Endothelial cell of umbilical vein (primary cell): ENCODE results near the gene DGKD. TPM values are rescaled to one million over a fixed set of nuclear protein-coding genes. Genes with fewer than 3 reads are reported as not detected.

Experiments used
- BruUV-seq: library from RNA; stranded (reverse); fragments of 400-500 nt; replicated peaks from 2 replicates; lab custom pipeline; 2021; lab: Mats Ljungman, UMichigan
- CTCF ChIA-PET: fragments of 300-600, 350-600 bp; sonication (Branson Sonifier 250); formaldehyde crosslinking; loops from one replicate; lab custom pipeline; 2021; ENCODE audit warnings: antibody characterized with exemption, inconsistent platforms; lab: Charles Lee
- POLR2A ChIA-PET: fragments of 300-600, 350-600 bp; sonication (Branson Sonifier 250); formaldehyde crosslinking; loops from one replicate; lab custom pipeline; 2021; ENCODE audit warnings: antibody characterized with exemption, inconsistent platforms; lab: Charles Lee
- DNase-seq: peaks from one replicate; pipeline ENCODE4 v3.0.0-alpha.2; 2011; ENCODE audit warnings: low read depth, low spot score
- FAIRE-seq: peaks from 2 replicates; lab custom pipeline; 2011; peaks lifted over from hg19 to GRCh38; lab: Jason Lieb, UNC
- H2AFZ ChIP-seq: 2 replicates; pipeline ENCODE4 v1.6.0; 2012; ENCODE audit warnings: low read depth, low read length, control low read depth, inconsistent platforms
- H3K27ac ChIP-seq: 2 replicates; pipeline ENCODE4 v1.5.1; 2011; ENCODE audit warnings: low read depth, mild to moderate bottlenecking, control low read depth, low read length, moderate library complexity; ENCODE audit not compliant: insufficient read depth
- H3K27me3 ChIP-seq, 2 experiments: 2 replicates each; pipeline versions ENCODE4 v1.6.0 to v1.6.1; 2011; ENCODE audit warnings: low read length in 2 of 2, mixed read lengths in 1 of 2; ENCODE audit not compliant: control insufficient read depth in 2 of 2, insufficient read depth in 2 of 2
- H3K36me3 ChIP-seq, 2 experiments: 2 replicates in 1 of 2; 3 replicates in 1 of 2; pipeline ENCODE4 v1.5.1; 2011; ENCODE audit warnings: low read length in 2 of 2, mild to moderate bottlenecking in 1 of 2, moderate library complexity in 1 of 2; ENCODE audit not compliant: control insufficient read depth in 2 of 2, insufficient read depth in 2 of 2; ENCODE audit errors: extremely low read depth in 1 of 2
- H3K4me1 ChIP-seq: 3 replicates; pipeline ENCODE4 v1.5.1; 2011; ENCODE audit warnings: mild to moderate bottlenecking, low read length; ENCODE audit not compliant: control insufficient read depth, insufficient read depth; ENCODE audit errors: extremely low read depth
- H3K4me2 ChIP-seq: 2 replicates; pipeline ENCODE4 v1.6.1; 2011; ENCODE audit warnings: low read length, control low read depth, mixed read lengths; ENCODE audit not compliant: insufficient read depth
- H3K4me3 ChIP-seq, 3 experiments: fragments of 200-600 bp in 1 of 3; sonication (generic), shearing (Covaris generic) in 1 of 3; replicated peaks in 1 of 3; 2 replicates each; pipeline ENCODE4 v1.5.1; 2011 to 2016; ENCODE audit warnings: control low read depth in 3 of 3, low read length in 3 of 3, mild to moderate bottlenecking in 2 of 3, inconsistent platforms in 1 of 3, low read depth in 1 of 3, moderate library complexity in 1 of 3; ENCODE audit not compliant: insufficient read depth in 1 of 3
- H3K79me2 ChIP-seq: 2 replicates; pipeline ENCODE4 v1.6.0; 2012; ENCODE audit warnings: low read length, inconsistent platforms; ENCODE audit not compliant: control insufficient read depth, insufficient read depth
- H3K9ac ChIP-seq: replicated peaks from 2 replicates; pipeline ENCODE3; 2011; ENCODE audit warnings: low read length, control low read depth; ENCODE audit not compliant: insufficient read depth; ENCODE audit errors: extremely low read depth
- H3K9me1 ChIP-seq: replicated peaks from 3 replicates; pipeline ENCODE4 v1.6.0; 2011; ENCODE audit warnings: mild to moderate bottlenecking, low read length; ENCODE audit not compliant: control insufficient read depth, insufficient read depth; ENCODE audit errors: extremely low read depth
- H3K9me3 ChIP-seq: replicated peaks from 2 replicates; pipeline ENCODE4 v1.5.1; 2012; ENCODE audit warnings: low read length, inconsistent platforms; ENCODE audit not compliant: control insufficient read depth, insufficient read depth
- H4K20me1 ChIP-seq: replicated peaks from 2 replicates; pipeline ENCODE3; 2011; ENCODE audit warnings: mild to moderate bottlenecking, low read length; ENCODE audit not compliant: control insufficient read depth, insufficient read depth; ENCODE audit errors: extremely low read depth
- CTCF ChIP-seq, 2 donors: IDR thresholded peaks; 1 replicate in 1 of 2; 2 replicates in 1 of 2; pipeline ENCODE4 v1.5.1; 2011; ENCODE audit warnings: low read length in 2 of 2, mild to moderate bottlenecking in 2 of 2, moderate library complexity in 2 of 2, control low read depth in 1 of 2, inconsistent platforms in 1 of 2, low read depth in 1 of 2; ENCODE audit not compliant: insufficient read depth in 1 of 2; ENCODE audit errors: extremely low read depth in 1 of 2
- EZH2 ChIP-seq: IDR thresholded peaks from 2 replicates; pipeline ENCODE4 v1.6.1; 2012; ENCODE audit warnings: borderline replicate concordance, low read depth, mild to moderate bottlenecking, moderate library complexity, low read length, inconsistent platforms; ENCODE audit not compliant: severe bottlenecking
- FOS ChIP-seq: IDR thresholded peaks from 2 replicates; pipeline ENCODE4 v1.6.1; 2011; ENCODE audit warnings: mild to moderate bottlenecking, low read length, moderate library complexity, borderline replicate concordance; ENCODE audit not compliant: insufficient read depth
- GATA2 ChIP-seq: IDR thresholded peaks from 2 replicates; pipeline ENCODE4 v1.7.0; 2011; ENCODE audit warnings: low read depth, mild to moderate bottlenecking, moderate library complexity, mixed read lengths, low read length; ENCODE audit not compliant: insufficient read length, insufficient read depth
- JUN ChIP-seq: IDR thresholded peaks from 2 replicates; pipeline ENCODE4 v1.6.1; 2011; ENCODE audit warnings: borderline replicate concordance, low read depth; ENCODE audit not compliant: insufficient read length, insufficient read depth
- MAX ChIP-seq: IDR thresholded peaks from 2 replicates; pipeline ENCODE4 v1.6.1; 2011; ENCODE audit not compliant: insufficient read depth, insufficient read length
- MYC ChIP-seq: IDR thresholded peaks from one replicate; pipeline ENCODE4 v1.6.1; 2011; ENCODE audit warnings: mild to moderate bottlenecking, low read depth, low read length
- POLR2A ChIP-seq: IDR thresholded peaks from 2 replicates; pipeline ENCODE4 v1.6.1; 2012; ENCODE audit warnings: low read depth, mild to moderate bottlenecking, control low read depth, low read length
- POLR2AphosphoS5 ChIP-seq: IDR thresholded peaks from 2 replicates; pipeline ENCODE4 v1.6.1; 2012; ENCODE audit warnings: low read depth, mild to moderate bottlenecking, control low read depth, low read length, moderate library complexity; ENCODE audit not compliant: insufficient read depth
- dilution Hi-C: fragments of 300-500 bp; cut with MboI; formaldehyde crosslinking; loops from one replicate; pipeline ENCODE4 v1.15.0; 2019; ENCODE audit warnings: low sequenced_read_pairs; ENCODE audit not compliant: extremely low pct_ligation_motif_present
- intact Hi-C: fragments of 100-400 bp; cut with micrococcal nuclease; formaldehyde crosslinking; loops from one replicate; pipeline ENCODE4 v1.10.0; 2022
- polyA plus RNA-seq, 4 experiments: library from polyadenylated mRNA; depleted of rRNA in 3 of 4; stranded (reverse) in 3 of 4; unstranded in 1 of 4; fragments of >200 nt; gene quantifications; 2 replicates each; pipeline versions ENCODE4 v1.2.1 to v1.2.3, GENCODE V29; 2011 to 2012; ENCODE audit warnings: missing spikeins in 1 of 4
- total RNA-seq: library from RNA; stranded (reverse); gene quantifications from 2 replicates; pipeline ENCODE4 v1.2.3, GENCODE V29; 2021

The DGKD gene
- total and polyA plus RNA-seq, 2 donors (not counting 3 experiments of a cell fraction or from before 2014, with no cell fraction given) = 10.8 to 36.6 TPM

DNA sequence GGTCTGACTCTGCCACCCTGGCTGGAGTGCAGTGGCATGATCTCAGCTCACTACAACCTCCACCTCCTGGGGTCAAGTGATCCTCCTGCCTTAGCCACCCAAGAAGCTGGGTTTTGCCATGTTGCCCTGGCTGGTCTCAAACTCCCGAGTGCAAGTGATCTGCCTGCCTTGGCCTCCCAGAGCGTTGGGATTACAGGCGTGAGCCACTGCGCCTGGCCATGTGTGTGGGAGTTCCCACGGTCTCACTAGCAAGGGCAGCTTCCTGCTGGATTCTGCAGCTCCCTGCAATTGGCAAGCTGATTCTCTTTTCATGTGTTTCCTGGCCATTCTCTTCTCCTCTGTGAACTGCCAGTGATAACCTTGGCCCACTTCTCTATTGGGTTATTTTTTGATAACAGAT lies 128.3 kb downstream of the DGKD start:
- POLR2A ChIA-PET = no interaction called here
- dilution Hi-C loops = no loop called here
- Histone ChIP-seq H3K36me3 (peaks cover 0 to 4% of the 10 kb centered on the region in 2 experiments), H3K9me3 (no peaks in the 10 kb centered on the region), H3K4me3 (no peak overlapping the region), H3K79me2 (no peaks in the 10 kb centered on the region), H3K27ac (no peak overlapping the region), H3K9me1 (no peaks in the 10 kb centered on the region), H2AFZ (no peak overlapping the region), H4K20me1 (no peaks in the 10 kb centered on the region), H3K9ac (no peak overlapping the region), H3K4me1 (peaks cover 20% of the 10 kb centered on the region), H3K27me3 (no peaks in the 10 kb centered on the region), H3K4me2 (no peak overlapping the region)
- DNase-seq (peak; percentile 12), FAIRE-seq (no peak)
- no TSS peak for BruUV-seq
- CTCF ChIA-PET = interaction anchor here (1.0 kb wide), 1 partner anchor 350 kb away, joined by 5 read pairs; no protein-coding TSS in a partner anchor
- TF ChIP-seq JUN = no peak
- no peak for TF ChIP-seq EZH2
- no peak for TF ChIP-seq POLR2A
- no peak for TF ChIP-seq POLR2AphosphoS5
- no peak for TF ChIP-seq FOS
- intact Hi-C loops = no loop called here

DNA sequence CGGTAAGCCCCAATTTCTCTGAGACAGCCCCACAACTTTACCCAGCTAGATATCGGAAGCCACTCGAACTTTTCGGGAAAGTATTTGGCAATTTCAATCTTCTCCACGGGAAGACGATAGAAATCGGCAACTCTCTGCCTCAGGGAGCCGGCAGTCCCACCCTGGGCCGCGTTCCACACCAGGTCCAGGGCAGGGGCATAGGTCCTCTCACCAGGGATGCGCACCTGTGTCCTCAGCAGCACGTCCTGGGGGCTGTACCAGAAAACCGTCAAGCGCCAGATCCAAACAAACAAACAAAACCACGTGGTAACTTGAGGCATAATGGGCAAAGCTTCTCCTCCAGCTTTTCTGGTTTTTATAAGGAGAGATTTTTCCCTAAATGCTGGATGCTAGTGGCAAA lies 131.4 kb downstream of the DGKD start:
- no peaks in the 10 kb centered on the region for H3K79me2 ChIP-seq
- no peaks in the 10 kb centered on the region for H3K27me3 ChIP-seq
- no peaks in the 10 kb centered on the region for H4K20me1 ChIP-seq
- no peak for DNase-seq
- CTCF ChIA-PET = interaction anchor here (1.0 to 1.6 kb wide), 3 partner anchors 10 to 72 kb away, joined by 3 to 9 read pairs (median 4); no protein-coding TSS in a partner anchor
- peak overlapping the region; percentile 58 for H3K9ac ChIP-seq
- H3K36me3 ChIP-seq = peaks cover 0 to 4% of the 10 kb centered on the region in 2 experiments
- intact Hi-C loops (loop anchor here (2.0 to 5.0 kb wide), 5 partner anchors 59 to 487 kb away; partner anchors contain the start of genes HJURP and USP40), dilution Hi-C loops (no loop called here)
- no TSS peak for BruUV-seq
- no peak for FAIRE-seq
- H3K27ac ChIP-seq = peak overlapping the region; percentile 91
- TF ChIP-seq MAX (no peak), POLR2A (no peak), MYC (no peak), GATA2 (no peak), FOS (no peak), POLR2AphosphoS5 (no peak), CTCF (IDR thresholded peaks at IDR 0.05; ENCODE audit: extremely low read depth in 1 of 2, insufficient read depth in 1 of 2, low read depth in 1 of 2, low read length in 2 of 2) (no peak), EZH2 (no peak), JUN (no peak)
- POLR2A ChIA-PET = no interaction called here
- no peak overlapping the region for H3K4me3 ChIP-seq
- H3K9me3 ChIP-seq = no peaks in the 10 kb centered on the region
- peaks cover 28% of the 10 kb centered on the region for H3K4me1 ChIP-seq
- no peak overlapping the region for H3K4me2 ChIP-seq
- no peaks in the 10 kb centered on the region for H3K9me1 ChIP-seq
- no peak overlapping the region for H2AFZ ChIP-seq
